Neuronal stem cell (in vitro differentiated cells): ENCODE measurements around the gene CPNE4.

ENCODE experiments used
- DNase-seq: peaks from one replicate; pipeline ENCODE4 v3.0.0-alpha.2; 2013; ENCODE audit warnings: low spot score
- H2AFZ ChIP-seq: one replicate; pipeline ENCODE4 v1.6.1; 2013; ENCODE audit warnings: mild to moderate bottlenecking, low read length, inconsistent platforms
- H2AK5ac ChIP-seq: 2 replicates; pipeline ENCODE4 v1.6.1; 2013; ENCODE audit warnings: low read depth, mild to moderate bottlenecking, inconsistent platforms, low read length, moderate library complexity, mixed read lengths
- H2BK120ac ChIP-seq: 2 replicates; pipeline ENCODE4 v1.6.1; 2013; ENCODE audit warnings: low read depth, mild to moderate bottlenecking, inconsistent platforms, low read length, moderate library complexity, mixed read lengths
- H2BK12ac ChIP-seq: one replicate; pipeline ENCODE4 v1.6.1; 2013; ENCODE audit warnings: low read length, inconsistent platforms
- H2BK15ac ChIP-seq: 2 replicates; pipeline ENCODE4 v1.6.1; 2013; ENCODE audit warnings: mild to moderate bottlenecking, low read length, inconsistent platforms, mixed read lengths
- H2BK5ac ChIP-seq: one replicate; pipeline ENCODE4 v1.6.1; 2013; ENCODE audit warnings: inconsistent platforms, mild to moderate bottlenecking, low read length, moderate library complexity
- H3K14ac ChIP-seq: one replicate; pipeline ENCODE4 v1.6.1; 2013; ENCODE audit warnings: low read length, inconsistent platforms
- H3K18ac ChIP-seq: 2 replicates; pipeline ENCODE4 v1.6.1; 2013; ENCODE audit warnings: low read length, inconsistent platforms
- H3K23ac ChIP-seq: 2 replicates; pipeline ENCODE4 v1.6.1; 2013; ENCODE audit warnings: low read depth, mild to moderate bottlenecking, mixed read lengths, low read length, inconsistent platforms; ENCODE audit not compliant: poor library complexity
- H3K27ac ChIP-seq: replicated peaks from 3 replicates; pipeline ENCODE4 v1.5.1; 2013; ENCODE audit warnings: low read length, inconsistent platforms
- H3K27me3 ChIP-seq, 3 experiments: 2 replicates each; pipeline ENCODE4 v1.6.1; 2013; ENCODE audit warnings: low read length in 3 of 3, mild to moderate bottlenecking in 2 of 3, inconsistent platforms in 1 of 3, low read depth in 1 of 3, mixed read lengths in 1 of 3, moderate library complexity in 1 of 3; ENCODE audit not compliant: control insufficient read depth in 3 of 3, insufficient read depth in 3 of 3
- H3K36me3 ChIP-seq, 2 donors: replicated peaks in 1 of 2; 2 replicates each; pipeline ENCODE4 v1.6.1; 2013; ENCODE audit warnings: low read length in 2 of 2; ENCODE audit not compliant: control insufficient read depth in 2 of 2, insufficient read depth in 2 of 2
- H3K4ac ChIP-seq: 2 replicates; pipeline ENCODE4 v1.6.1; 2013; ENCODE audit warnings: inconsistent platforms, mild to moderate bottlenecking, low read length, moderate library complexity
- H3K4me1 ChIP-seq, 2 donors: 1 replicate in 1 of 2; 2 replicates in 1 of 2; pipeline ENCODE4 v1.6.1; 2013; ENCODE audit warnings: low read length in 2 of 2, low read depth in 1 of 2; ENCODE audit not compliant: control insufficient read depth in 2 of 2, insufficient read depth in 1 of 2
- H3K4me2 ChIP-seq: one replicate; pipeline ENCODE4 v1.6.1; 2013; ENCODE audit warnings: mild to moderate bottlenecking, low read length, inconsistent platforms; ENCODE audit not compliant: insufficient read depth, poor library complexity, severe bottlenecking
- H3K4me3 ChIP-seq, 2 donors: 2 replicates each; pipeline ENCODE4 v1.5.1; 2013; ENCODE audit warnings: low read length in 2 of 2, mild to moderate bottlenecking in 2 of 2, inconsistent platforms in 1 of 2, moderate library complexity in 1 of 2
- H3K79me1 ChIP-seq: one replicate; pipeline ENCODE4 v1.6.1; 2013; ENCODE audit warnings: low read depth, mild to moderate bottlenecking, inconsistent platforms, low read length, moderate library complexity
- H3K9ac ChIP-seq: one replicate; pipeline ENCODE4 v1.6.1; 2013; ENCODE audit warnings: mild to moderate bottlenecking, low read depth, low read length, inconsistent platforms; ENCODE audit not compliant: poor library complexity
- H3K9me3 ChIP-seq, 2 donors: replicated peaks in 1 of 2; 2 replicates each; pipeline versions ENCODE3 to v1.6.1; 2013; ENCODE audit warnings: low read length in 2 of 2, mild to moderate bottlenecking in 2 of 2, inconsistent platforms in 1 of 2, low read depth in 1 of 2, mixed read lengths in 1 of 2, moderate library complexity in 1 of 2; ENCODE audit not compliant: control insufficient read depth in 2 of 2, insufficient read depth in 1 of 2
- H4K8ac ChIP-seq: one replicate; pipeline ENCODE4 v1.6.1; 2013; ENCODE audit warnings: low read depth, mild to moderate bottlenecking, inconsistent platforms, low read length, moderate library complexity
- H4K91ac ChIP-seq: one replicate; pipeline ENCODE4 v1.6.1; 2013; ENCODE audit warnings: low read length, low read depth, mild to moderate bottlenecking, inconsistent platforms; ENCODE audit not compliant: poor library complexity
- WGBS, 2 donors: extraction: QIAGEN DNeasy Blood & Tissue Kit; methylation state at CpG; one replicate each; pipeline ENCODE4 v1.1.7; 2013; ENCODE audit warnings: missing lambda C conversion rate in 2 of 2, mixed read lengths in 1 of 2; ENCODE audit not compliant: insufficient read length in 2 of 2, insufficient replicate concordance in 1 of 2; ENCODE audit errors: extremely low coverage in 2 of 2; 5-methylcytosine and 5-hydroxymethylcytosine counted together

Gene CPNE4

GRCh38 chr3:131518680-131519079 is 516.1 kb downstream of the CPNE4 start:
- Histone ChIP-seq H3K4me1 (peaks cover 2 to 10% of the 10 kb centered on the region in 2 donors), H2AFZ (peak overlapping the region; percentile 45), H3K4me2 (no peak overlapping the region), H4K8ac (no peak overlapping the region), H3K4me3 (no peak overlapping the region), H2BK120ac (no peak overlapping the region), H2BK15ac (no peak overlapping the region), H3K18ac (peak overlapping the region; percentile 54), H3K9me3 (no peaks in the 10 kb centered on the region), H2BK12ac (no peak overlapping the region), H2BK5ac (no peak overlapping the region), H2AK5ac (no peak overlapping the region), H4K91ac (no peak overlapping the region), H3K4ac (no peak overlapping the region), H3K36me3 (no peaks in the 10 kb centered on the region), H3K14ac (no peak overlapping the region), H3K27ac (no peak overlapping the region), H3K23ac (no peak overlapping the region), H3K79me1 (no peaks in the 10 kb centered on the region), H3K27me3 (no peaks in the 10 kb centered on the region), H3K9ac (no peak overlapping the region)
- no CpG with 5 or more reads among the region's 7 CpGs for WGBS, 2 donors
- DNase-seq, result no peak

- no peak overlapping the region for H2BK120ac ChIP-seq
- no peak overlapping the region for H3K18ac ChIP-seq
- H3K4ac ChIP-seq, result no peak overlapping the region
- H2BK5ac ChIP-seq, result no peak overlapping the region
- no peaks in the 10 kb centered on the region for H3K9me3 ChIP-seq
- no peak overlapping the region for H4K8ac ChIP-seq
- H3K14ac ChIP-seq, result no peak overlapping the region
- DNase-seq, result no peak
- H2AK5ac ChIP-seq, result no peak overlapping the region
- no peak overlapping the region for H3K23ac ChIP-seq
- no peaks in the 10 kb centered on the region for H3K79me1 ChIP-seq
- peaks cover 2 to 5% of the 10 kb centered on the region in 2 donors for H3K4me1 ChIP-seq
- peaks cover 0 to 2% (median 0%) of the 10 kb centered on the region in 3 experiments for H3K27me3 ChIP-seq
- no peak overlapping the region for H3K4me3 ChIP-seq
- no peak overlapping the region for H3K27ac ChIP-seq
- no CpG with 5 or more reads among the region's 4 CpGs for WGBS, 2 donors
- H2AFZ ChIP-seq, result no peak overlapping the region
- H2BK12ac ChIP-seq, result no peak overlapping the region
- H3K4me2 ChIP-seq, result no peak overlapping the region
- peaks cover 0 to 11% of the 10 kb centered on the region in 2 donors for H3K36me3 ChIP-seq
- H2BK15ac ChIP-seq, result no peak overlapping the region
- H4K91ac ChIP-seq, result no peak overlapping the region
- H3K9ac ChIP-seq, result no peak overlapping the region
Observed at GRCh38 chr3:131505421-131505820, 529.4 kb downstream of the CPNE4 start.

GRCh38 chr3:131503320-131503635 is 531.5 kb downstream of the CPNE4 start:
- Histone ChIP-seq H3K23ac (no peak overlapping the region), H2BK120ac (no peak overlapping the region), H3K9me3 (no peaks in the 10 kb centered on the region), H2BK15ac (no peak overlapping the region), H2AK5ac (no peak overlapping the region), H3K4me3 (peak overlapping the region in 1 of 2 donors; percentile 86), H3K4me2 (no peak overlapping the region), H4K91ac (no peak overlapping the region), H4K8ac (no peak overlapping the region), H2AFZ (peak overlapping the region; percentile 88), H3K79me1 (no peaks in the 10 kb centered on the region), H3K18ac (no peak overlapping the region), H3K9ac (no peak overlapping the region), H3K4me1 (peaks cover 2 to 5% of the 10 kb centered on the region in 2 donors), H2BK12ac (no peak overlapping the region), H3K4ac (no peak overlapping the region), H3K14ac (no peak overlapping the region), H3K27ac (no peak overlapping the region), H3K36me3 (peaks cover 2 to 30% of the 10 kb centered on the region in 2 donors), H2BK5ac (no peak overlapping the region), H3K27me3 (peaks cover 0 to 2% (median 0%) of the 10 kb centered on the region in 3 experiments)
- no peak for DNase-seq

GRCh38 chr3:131502530-131503319 is 532.1 kb downstream of the CPNE4 start, which contains the start of gene MRPL3:
Gene MRPL3, minus strand, starts transcription at chr3:131502971. Its CDS starts 150 bp downstream, at chr3:131502821.
- no peaks in the 10 kb centered on the region for H3K79me1 ChIP-seq
- H3K4me2 ChIP-seq, result peak within 1 kb of the TSS; percentile 85
- peak within 1 kb of the TSS; percentile 86 to 99 for H3K4me3 ChIP-seq
- no peak within 1 kb of the TSS for H2BK5ac ChIP-seq
- peak within 1 kb of the TSS; percentile 28 for H4K91ac ChIP-seq
- no peak within 1 kb of the TSS for H3K4ac ChIP-seq
- H4K8ac ChIP-seq, result peak within 1 kb of the TSS; percentile 92
- DNase-seq, result peak; percentile 75
- H2BK120ac ChIP-seq, result no peak within 1 kb of the TSS
- no CpG with 5 or more reads among the region's 47 CpGs for whole genome bisulfite sequencing, 2 donors
- no peak within 1 kb of the TSS for H2BK15ac ChIP-seq
- peak within 1 kb of the TSS; percentile 88 for H2AFZ ChIP-seq
- no peak within 1 kb of the TSS for H2BK12ac ChIP-seq
- peak within 1 kb of the TSS; percentile 30 for H3K23ac ChIP-seq
- H3K36me3 ChIP-seq, result peaks cover 4 to 35% of the 10 kb centered on the region in 2 donors
- H3K27me3 ChIP-seq, result peaks cover 0 to 2% (median 0%) of the 10 kb centered on the region in 3 experiments
- no peaks in the 10 kb centered on the region for H3K9me3 ChIP-seq
- H3K14ac ChIP-seq, result no peak within 1 kb of the TSS
- peak within 1 kb of the TSS; percentile 96 for H3K18ac ChIP-seq
- peaks cover 2 to 5% of the 10 kb centered on the region in 2 donors for H3K4me1 ChIP-seq
- H3K9ac ChIP-seq, result peak within 1 kb of the TSS; percentile 98
- peak within 1 kb of the TSS; percentile 13 for H3K27ac ChIP-seq
- H2AK5ac ChIP-seq, result no peak within 1 kb of the TSS
